DMS153 treated with DMSO at 0.1 percent for 48 hours (cell line): Measurements from ENCODE around the gene RASGRF2.
"Not testable (repeated sequence)": the region's sequence is repeated elsewhere in the genome, so short reads cannot be mapped to it uniquely, and the experiment has no call there.

Experiments used
- DNase-seq: peaks from one replicate; lab custom pipeline; 2025; ENCODE audit not compliant: unreplicated experiment; lab: John Stamatoyannopoulos, UW

The RASGRF2 gene

GRCh38 chr5:81233080-81233634, 273.0 kb downstream of the RASGRF2 start, which contains the start of gene CKMT2:
Gene CKMT2 (plus strand): TSS chr5:81233322. CDS start chr5:81251133, 17,811 bp downstream.
- DNase-seq: no peak

GRCh38 chr5:81234299-81234698, 274.1 kb downstream of the RASGRF2 start:
- no peak for DNase-seq

- DNase-seq: no peak
These were observed 274.6 kb downstream of the RASGRF2 start for GRCh38 chr5:81234801-81235200.

GRCh38 chr5:81235287-81236072, 275.3 kb downstream of the RASGRF2 start:
- DNase-seq: no peak

GRCh38 chr5:81238460-81238859, 278.3 kb downstream of the RASGRF2 start:
- DNase-seq: no peak

GRCh38 chr5:81239613-81240012, 279.4 kb downstream of the RASGRF2 start:
- DNase-seq: no peak

GRCh38 chr5:81241001-81241400, 280.8 kb downstream of the RASGRF2 start:
- no peak for DNase-seq

- DNase-seq: no peak
These were observed 281.9 kb downstream of the RASGRF2 start for GRCh38 chr5:81241961-81242648.

GRCh38 chr5:81242906-81243436, 282.8 kb downstream of the RASGRF2 start:
- DNase-seq: peak; percentile 44

GRCh38 chr5:81244451-81244850, 284.3 kb downstream of the RASGRF2 start:
- DNase-seq: no peak

GRCh38 chr5:81245871-81246235, 285.7 kb downstream of the RASGRF2 start:
- DNase-seq: no peak

GRCh38 chr5:81246697-81247096, 286.5 kb downstream of the RASGRF2 start:
- DNase-seq: no peak

GRCh38 chr5:81247441-81247972, 287.3 kb downstream of the RASGRF2 start:
- no peak for DNase-seq

GRCh38 chr5:81249240-81249639, 289.1 kb downstream of the RASGRF2 start:
- no peak for DNase-seq

- no peak for DNase-seq
These were observed 289.8 kb downstream of the RASGRF2 start for GRCh38 chr5:81250004-81250403.

GRCh38 chr5:81251922-81252321, 291.8 kb downstream of the RASGRF2 start:
- DNase-seq: no peak

GRCh38 chr5:81252904-81253303, 292.7 kb downstream of the RASGRF2 start:
- no peak for DNase-seq

- DNase-seq: no peak
These were observed 293.7 kb downstream of the RASGRF2 start for GRCh38 chr5:81253875-81254274.

GRCh38 chr5:81254886-81255559, 294.9 kb downstream of the RASGRF2 start:
- DNase-seq: no peak

- no peak for DNase-seq
These were observed 296.6 kb downstream of the RASGRF2 start for GRCh38 chr5:81256766-81257165.

- not testable (repeated sequence) for DNase-seq
These were observed 302.6 kb downstream of the RASGRF2 start for GRCh38 chr5:81262796-81263195.
